GM23248 (cell line): Measurements from ENCODE around the gene B3GALNT2. TPM values are rescaled to one million over a fixed set of nuclear protein-coding genes. Genes with fewer than 3 reads are reported as not detected.

Experiments
- DNase-seq: peaks from one replicate; pipeline ENCODE4 v3.0.0-alpha.2; 2015
- H2AFZ ChIP-seq: fragments of 200-600 bp; sonication (generic); 2 replicates; pipeline ENCODE4 v1.6.1; 2016; ENCODE audit warnings: antibody characterized with exemption
- H3F3A ChIP-seq: fragments of 200-600 bp; sonication (generic); 2 replicates; pipeline ENCODE4 v1.6.1; 2016; ENCODE audit warnings: mild to moderate bottlenecking, antibody characterized with exemption, mixed run types; ENCODE audit not compliant: insufficient read depth
- H3K27ac ChIP-seq: fragments of 200-600 bp; sonication (generic); 2 replicates; pipeline ENCODE4 v1.5.1; 2016; ENCODE audit warnings: mild to moderate bottlenecking
- H3K27me3 ChIP-seq: fragments of 200-600 bp; sonication (generic); replicated peaks from 2 replicates; pipeline ENCODE4 v1.6.1; 2016; ENCODE audit warnings: mild to moderate bottlenecking; ENCODE audit not compliant: insufficient read depth
- H3K36me3 ChIP-seq: fragments of 200-600 bp; sonication (generic); 2 replicates; pipeline ENCODE4 v1.6.1; 2016; ENCODE audit warnings: low read depth, mild to moderate bottlenecking
- H3K4me1 ChIP-seq: fragments of 200-600 bp; sonication (generic); 2 replicates; pipeline ENCODE4 v1.6.1; 2016; ENCODE audit warnings: mild to moderate bottlenecking; ENCODE audit not compliant: insufficient read depth
- H3K4me2 ChIP-seq: fragments of 200-600 bp; sonication (generic); one replicate; pipeline ENCODE4 v1.6.1; 2016; ENCODE audit warnings: mild to moderate bottlenecking; ENCODE audit not compliant: unreplicated experiment
- H3K4me3 ChIP-seq: fragments of 200-600 bp; sonication (generic); 2 replicates; pipeline ENCODE4 v1.5.1; 2016; ENCODE audit warnings: mild to moderate bottlenecking
- H3K79me2 ChIP-seq: fragments of 200-600 bp; sonication (generic); 2 replicates; pipeline ENCODE4 v1.6.1; 2016; ENCODE audit warnings: mild to moderate bottlenecking; ENCODE audit not compliant: insufficient read depth
- H3K9ac ChIP-seq: fragments of 200-600 bp; sonication (generic); 2 replicates; pipeline ENCODE4 v1.6.1; 2016; ENCODE audit warnings: mild to moderate bottlenecking
- H3K9me2 ChIP-seq: fragments of 200-600 bp; sonication (generic); 2 replicates; pipeline ENCODE4 v1.6.1; 2016; ENCODE audit warnings: mixed run types, mild to moderate bottlenecking, moderate library complexity; ENCODE audit not compliant: insufficient read depth
- H3K9me3 ChIP-seq: fragments of 200-600 bp; sonication (generic); one replicate; pipeline ENCODE4 v1.6.1; 2017; ENCODE audit warnings: low read depth
- H4K20me1 ChIP-seq: fragments of 200-600 bp; sonication (generic); 2 replicates; pipeline ENCODE4 v1.6.0; 2016; ENCODE audit not compliant: insufficient read depth
- EZH2 ChIP-seq: fragments of 200-600 bp; sonication (generic); IDR thresholded peaks from 2 replicates; pipeline ENCODE4 v1.6.1; 2018; ENCODE audit warnings: antibody characterized with exemption, mild to moderate bottlenecking; ENCODE audit not compliant: insufficient read depth, poor library complexity, severe bottlenecking
- EZH2phosphoT487 ChIP-seq: fragments of 200-600 bp; sonication (generic); IDR thresholded peaks from 2 replicates; pipeline ENCODE4 v1.6.1; 2018; ENCODE audit warnings: antibody characterized with exemption, moderate library complexity, mild to moderate bottlenecking, low read depth; ENCODE audit not compliant: insufficient read depth
- WGBS, 2 experiments: methylation state at CpG; one replicate each; pipeline ENCODE4 v1.1.6; 2015 to 2017; ENCODE audit warnings: low lambda C conversion rate in 2 of 2, low coverage in 1 of 2; ENCODE audit errors: missing lambda C conversion rate in 2 of 2; 5-methylcytosine and 5-hydroxymethylcytosine counted together
- in situ Hi-C: fragments of 300-500 bp; cut with MboI; formaldehyde crosslinking; loops from 2 replicates; pipeline ENCODE4 v1.15.0; 2020
- polyA plus RNA-seq: library from polyadenylated mRNA; unstranded; fragments of >200 nt; fragmentation: Nextera tagmentation; extraction: Ambion mirVana; gene quantifications from 2 replicates; pipeline ENCODE4 v1.2.1, GENCODE V29; 2016
- total RNA-seq: library from RNA; depleted of rRNA; stranded (reverse); fragments of >200 nt; shearing (Covaris generic); gene quantifications from 2 replicates; pipeline ENCODE4 v1.2.3, GENCODE V29; 2014

The B3GALNT2 gene
- total and polyA plus RNA-seq, 2 experiments from 2014 or later = 13.3 to 28.1 TPM

DNA sequence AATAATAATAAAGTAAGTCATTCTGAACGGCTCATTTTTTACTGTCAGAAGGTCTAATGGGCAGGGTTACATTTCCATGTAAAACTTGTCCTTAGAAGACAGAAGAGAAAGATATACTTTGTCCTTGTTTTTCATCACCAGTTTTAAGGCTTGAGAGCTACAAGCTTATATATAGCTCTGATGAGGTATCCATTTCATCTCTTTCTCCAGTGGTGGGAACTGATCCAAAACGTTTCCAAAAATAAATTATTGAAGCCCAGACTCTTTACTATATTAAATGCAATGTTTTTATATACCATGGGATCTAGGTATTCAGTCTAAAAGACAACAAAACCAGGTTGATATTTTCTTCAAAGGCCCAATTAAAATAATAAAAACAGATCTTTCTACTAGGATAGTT, 8.7 kb downstream of the B3GALNT2 start:
- no peaks in the 10 kb centered on the region for H3K27me3 ChIP-seq
- DNase-seq = no peak
- H3K4me3 ChIP-seq = no peak overlapping the region
- H3K27ac ChIP-seq = no peak overlapping the region
- H2AFZ ChIP-seq = no peak overlapping the region
- H3K79me2 ChIP-seq = peaks cover 57% of the 10 kb centered on the region
- no peak overlapping the region for H3K4me2 ChIP-seq
- H3K36me3 ChIP-seq = peaks cover 19% of the 10 kb centered on the region
- no peaks in the 10 kb centered on the region for H3F3A ChIP-seq
- no peak for TF ChIP-seq EZH2phosphoT487
- no peaks in the 10 kb centered on the region for H3K9me3 ChIP-seq
- H3K9me2 ChIP-seq = no peaks in the 10 kb centered on the region
- in situ Hi-C loops = no loop called here
- no peak overlapping the region for H3K9ac ChIP-seq
- H3K4me1 ChIP-seq = no peaks in the 10 kb centered on the region
- no peaks in the 10 kb centered on the region for H4K20me1 ChIP-seq
- 65 to 72% methylated on average over 2 of the region's 2 CpGs for WGBS, 2 experiments

DNA sequence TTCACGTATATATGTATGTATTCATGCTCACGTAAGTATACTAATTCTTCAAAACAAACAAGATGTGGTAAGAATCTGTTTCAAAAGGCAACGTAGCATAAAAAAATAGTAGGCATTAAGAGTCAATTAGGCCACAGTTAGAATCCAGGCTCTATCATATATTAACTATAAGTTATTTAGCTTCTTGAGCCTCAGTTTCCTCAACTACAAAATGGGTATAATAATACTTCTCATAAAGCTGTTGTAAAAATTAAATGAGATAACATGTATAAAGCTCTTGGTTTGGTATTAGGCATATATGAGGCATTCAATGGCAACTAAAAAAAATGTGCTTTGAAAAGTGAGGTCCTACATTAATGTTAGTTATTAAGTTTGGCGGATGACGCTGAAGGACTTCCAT, 9.2 kb downstream of the B3GALNT2 start:
- DNase-seq = no peak
- TF ChIP-seq EZH2 (no peak), EZH2phosphoT487 (no peak)
- no peak overlapping the region for H3K4me2 ChIP-seq
- in situ Hi-C loops = no loop called here
- H4K20me1 ChIP-seq = no peaks in the 10 kb centered on the region
- no peaks in the 10 kb centered on the region for H3K9me3 ChIP-seq
- H3K36me3 ChIP-seq = peaks cover 19% of the 10 kb centered on the region
- H3K9ac ChIP-seq = no peak overlapping the region
- no peaks in the 10 kb centered on the region for H3K4me1 ChIP-seq
- H3F3A ChIP-seq = no peaks in the 10 kb centered on the region
- no peak overlapping the region for H3K27ac ChIP-seq
- H3K4me3 ChIP-seq = no peak overlapping the region
- no peaks in the 10 kb centered on the region for H3K27me3 ChIP-seq
- H2AFZ ChIP-seq = no peak overlapping the region
- 97 to 99% methylated on average over 5 of the region's 5 CpGs for WGBS, 2 experiments
- no peaks in the 10 kb centered on the region for H3K9me2 ChIP-seq
- peaks cover 51% of the 10 kb centered on the region for H3K79me2 ChIP-seq

DNA sequence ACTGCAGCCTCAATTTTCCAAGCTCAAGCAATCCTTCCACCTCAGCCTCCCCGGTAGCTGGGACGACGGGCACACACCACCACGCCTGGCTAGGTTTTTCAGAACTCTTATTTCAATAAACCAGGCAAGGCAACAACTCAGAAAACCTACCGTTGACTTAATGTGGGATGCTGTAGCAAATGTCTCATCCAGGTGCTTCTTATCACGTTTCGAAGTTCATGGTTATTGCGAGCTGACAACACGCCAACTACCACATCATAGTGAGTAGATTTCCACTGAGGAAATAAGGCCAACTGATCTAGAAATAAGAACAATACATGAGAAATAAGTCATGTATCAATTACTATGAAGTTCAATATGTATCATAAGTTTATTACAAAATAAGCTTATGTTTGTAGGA, 9.7 kb downstream of the B3GALNT2 start:
- Histone ChIP-seq H3K27me3 (no peaks in the 10 kb centered on the region), H2AFZ (no peak overlapping the region), H4K20me1 (no peaks in the 10 kb centered on the region), H3K9me3 (no peaks in the 10 kb centered on the region), H3K9ac (no peak overlapping the region), H3K79me2 (peaks cover 46% of the 10 kb centered on the region), H3K4me3 (no peak overlapping the region), H3K36me3 (peaks cover 19% of the 10 kb centered on the region), H3K4me1 (no peaks in the 10 kb centered on the region), H3K9me2 (no peaks in the 10 kb centered on the region), H3K27ac (no peak overlapping the region), H3K4me2 (no peak overlapping the region), H3F3A (no peaks in the 10 kb centered on the region)
- in situ Hi-C loops = no loop called here
- WGBS, 2 experiments = 96 to 98% methylated on average over 9 of the region's 9 CpGs
- no peak for DNase-seq
- TF ChIP-seq EZH2 = no peak
- no peak for TF ChIP-seq EZH2phosphoT487

DNA sequence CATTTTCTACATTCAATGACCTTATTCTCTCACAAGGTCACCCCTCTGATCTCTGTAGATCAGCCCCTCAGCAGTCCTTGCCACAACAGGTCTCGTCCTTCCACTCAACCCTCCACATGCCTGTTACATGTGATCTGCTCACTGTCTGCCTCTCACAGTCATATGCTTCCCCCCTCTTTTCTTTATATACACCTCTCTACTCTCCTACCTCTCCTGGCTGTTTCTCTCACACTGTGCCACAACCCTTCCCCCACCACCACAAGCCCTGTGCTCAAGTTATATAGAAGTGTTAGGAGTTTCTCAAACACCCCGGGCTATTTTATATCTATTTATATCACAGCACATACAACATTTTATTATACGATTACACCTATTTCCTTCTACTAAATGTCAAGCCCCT, 12.6 kb downstream of the B3GALNT2 start:
- H4K20me1 ChIP-seq = no peaks in the 10 kb centered on the region
- TF ChIP-seq EZH2 = no peak
- peaks cover 17% of the 10 kb centered on the region for H3K79me2 ChIP-seq
- H3K9me3 ChIP-seq = no peaks in the 10 kb centered on the region
- no peaks in the 10 kb centered on the region for H3F3A ChIP-seq
- no peak overlapping the region for H3K9ac ChIP-seq
- no peaks in the 10 kb centered on the region for H3K27me3 ChIP-seq
- in situ Hi-C loops = no loop called here
- H3K4me3 ChIP-seq = no peak overlapping the region
- no peaks in the 10 kb centered on the region for H3K9me2 ChIP-seq
- no peak overlapping the region for H3K27ac ChIP-seq
- no peak overlapping the region for H2AFZ ChIP-seq
- DNase-seq = no peak
- 91 to 94% methylated on average over 3 of the region's 3 CpGs for WGBS, 2 experiments
- no peak overlapping the region for H3K4me2 ChIP-seq
- no peaks in the 10 kb centered on the region for H3K4me1 ChIP-seq
- H3K36me3 ChIP-seq = peaks cover 19% of the 10 kb centered on the region

DNA sequence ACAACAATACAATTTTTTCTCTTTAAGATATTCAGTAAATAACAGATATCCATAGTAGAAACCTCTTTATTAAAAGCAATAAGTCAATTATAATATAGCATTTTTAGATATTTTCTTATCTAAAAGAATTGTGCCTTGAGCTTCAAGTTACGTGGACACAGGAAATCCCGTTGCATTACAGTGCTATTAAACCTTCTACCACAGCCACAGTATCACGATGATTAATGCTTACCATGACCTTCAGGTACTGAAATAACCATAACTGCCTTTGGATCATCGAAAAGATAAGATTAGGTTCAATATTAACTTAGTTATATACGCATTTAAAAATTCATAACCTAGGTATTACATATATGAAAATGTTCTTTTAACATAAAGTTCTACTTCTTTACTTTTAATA, 17.9 kb downstream of the B3GALNT2 start:
- DNase-seq = no peak
- WGBS, 2 experiments = 68 to 71% methylated on average over 5 of the region's 5 CpGs
- H4K20me1 ChIP-seq = no peaks in the 10 kb centered on the region
- H3K9ac ChIP-seq = no peak overlapping the region
- no peaks in the 10 kb centered on the region for H3K9me2 ChIP-seq
- TF ChIP-seq EZH2phosphoT487 (no peak), EZH2 (no peak)
- in situ Hi-C loops = no loop called here
- no peaks in the 10 kb centered on the region for H3K4me1 ChIP-seq
- no peak overlapping the region for H3K4me3 ChIP-seq
- H2AFZ ChIP-seq = no peak overlapping the region
- H3K4me2 ChIP-seq = no peak overlapping the region
- H3K36me3 ChIP-seq = peaks cover 15% of the 10 kb centered on the region
- no peaks in the 10 kb centered on the region for H3K27me3 ChIP-seq
- no peak overlapping the region for H3K27ac ChIP-seq
- H3K79me2 ChIP-seq = no peaks in the 10 kb centered on the region
- H3K9me3 ChIP-seq = no peaks in the 10 kb centered on the region
- no peaks in the 10 kb centered on the region for H3F3A ChIP-seq
